B cell (primary cell): ENCODE measurements around the gene CD163. TPM values are rescaled to one million over a fixed set of nuclear protein-coding genes. Genes with fewer than 3 reads are reported as not detected.

Experiments used
- polyA plus RNA-seq: library from polyadenylated mRNA; depleted of rRNA; stranded (reverse); fragments of >200 nt; gene quantifications from 2 replicates; pipeline ENCODE4 v1.2.3, GENCODE V29; 2012
- total RNA-seq, 2 donors: library from RNA; stranded (reverse); fragments of 120-200 nt in 1 of 2; gene quantifications; 1 replicate in 1 of 2; 2 replicates in 1 of 2; pipeline versions ENCODE4 v1.2.3 to v1.2.4, GENCODE V29; 2013 to 2022

Gene CD163
- total and polyA plus RNA-seq, 2 donors (not counting 1 experiment from before 2014, with no cell fraction given): 1.1 to 1.8 TPM

Other genes with a start within 250 kb of the CD163 start
- not detected in 2 replicates for gene ACSM4, start 199.7 kb downstream of the CD163 start, total RNA-seq
- not detected in 2 replicates for gene ACSM4, start 199.7 kb downstream of the CD163 start, polyA plus RNA-seq
- 0.32 TPM in 1 of 2 replicates, not detected in the other for gene CD163L1, start 59.6 kb downstream of the CD163 start, total RNA-seq
- gene CD163L1, start 59.6 kb downstream of the CD163 start, polyA plus RNA-seq: not detected in 2 replicates
- not detected in 2 replicates for gene APOBEC1, start 162.1 kb upstream of the CD163 start, total RNA-seq
- gene APOBEC1, start 162.1 kb upstream of the CD163 start, polyA plus RNA-seq: not detected in 2 replicates
- not detected in 2 replicates for gene GDF3, start 192.0 kb upstream of the CD163 start, total RNA-seq
- gene GDF3, start 192.0 kb upstream of the CD163 start, polyA plus RNA-seq: not detected in 2 replicates
- not detected in 2 replicates for gene DPPA3, start 207.7 kb upstream of the CD163 start, total RNA-seq
- not detected in 2 replicates for gene DPPA3, start 207.7 kb upstream of the CD163 start, polyA plus RNA-seq
- 0.39 TPM in 1 of 2 replicates, not detected in the other for gene CLEC4C, start 243.6 kb upstream of the CD163 start, total RNA-seq
- gene CLEC4C, start 243.6 kb upstream of the CD163 start, polyA plus RNA-seq: 0.63 and 1.4 TPM in 2 replicates